ENCODE data around the gene CBFA2T2.

The CBFA2T2 gene

DNA sequence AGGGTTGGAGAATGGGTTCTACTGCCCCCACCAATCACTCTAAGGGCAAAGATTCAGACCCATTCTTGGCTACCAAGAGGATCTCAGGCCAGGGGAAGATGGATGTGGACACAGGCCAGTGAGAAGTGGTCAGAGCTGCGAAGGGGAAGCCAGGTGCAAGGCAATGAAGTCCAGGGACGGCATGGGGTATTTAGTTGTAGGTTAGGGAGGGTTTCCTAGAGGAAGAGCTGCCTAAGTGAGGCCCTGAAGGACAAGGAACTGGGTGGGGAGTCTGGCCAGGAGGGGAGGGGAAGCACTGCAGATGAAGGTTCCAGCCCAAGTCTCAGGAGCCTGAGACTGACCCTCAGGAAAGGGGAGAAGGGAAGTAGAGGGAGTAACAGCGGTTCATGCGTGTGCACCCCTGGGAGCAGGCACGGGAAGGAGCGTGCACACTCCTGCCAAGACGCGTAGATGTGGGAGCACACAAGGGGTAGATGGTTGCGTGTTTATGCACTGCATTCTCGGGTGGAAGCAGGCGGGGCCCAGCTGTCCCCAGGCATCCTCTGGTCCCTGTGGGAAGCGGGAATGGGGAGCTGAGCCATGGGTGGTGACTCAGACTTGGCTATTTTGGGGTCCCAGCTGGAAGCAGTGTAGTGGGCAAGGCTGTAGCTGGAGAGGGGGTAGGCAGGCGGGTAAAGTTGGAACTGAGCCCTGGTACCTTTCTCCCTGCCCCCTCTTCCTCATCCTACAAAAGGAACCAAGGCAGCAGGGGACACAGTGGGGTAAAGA is 180.2 kb downstream of the CBFA2T2 start:
- no peak for DNase-seq

GRCh38 chr20:33670715-33671499 is 181.0 kb downstream of the CBFA2T2 start:
- DNase-seq = no peak

- DNase-seq = no peak
Measured at GRCh38 chr20:33671573-33672288, 181.8 kb downstream of the CBFA2T2 start.

DNA sequence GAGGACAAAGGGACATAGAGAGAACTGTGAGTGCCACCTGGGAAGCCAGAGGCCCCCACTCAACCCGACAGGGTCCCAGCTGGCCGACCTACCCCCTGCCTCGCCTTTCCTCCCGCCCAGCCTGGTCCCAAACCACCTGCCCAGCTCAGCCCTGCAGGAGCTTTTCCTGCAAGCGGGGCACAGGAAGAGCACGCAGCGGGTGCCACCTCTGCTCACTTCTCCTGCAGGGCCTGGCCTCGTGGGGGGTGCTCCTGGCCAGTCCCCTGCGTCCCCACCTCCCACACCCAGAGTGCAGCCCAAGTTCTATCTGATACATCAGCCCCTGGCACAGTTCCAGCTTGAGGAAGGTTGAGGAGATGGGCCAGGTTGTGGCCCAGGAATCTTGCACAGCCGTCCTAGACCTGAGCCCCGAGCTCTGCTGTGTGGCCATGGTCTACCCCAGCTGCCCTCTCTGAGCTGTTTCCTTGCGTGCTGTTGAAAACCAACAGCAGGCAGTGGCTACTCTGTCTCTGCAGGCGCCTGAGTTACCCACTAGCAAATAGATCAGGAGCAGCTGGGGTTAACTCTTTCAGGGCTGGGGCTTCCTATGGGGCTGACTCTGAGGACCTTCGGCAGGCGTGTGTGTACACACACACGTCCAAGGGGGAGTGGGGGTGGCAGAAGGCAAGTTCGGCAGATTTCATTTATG is 182.7 kb downstream of the CBFA2T2 start:
- DNase-seq = no peak

- no peak for DNase-seq
Measured at GRCh38 chr20:33673114-33673409, 183.2 kb downstream of the CBFA2T2 start.

- DNase-seq = peak in 1 of 2 experiments; percentile 81
Measured at GRCh38 chr20:33673410-33674293, 183.8 kb downstream of the CBFA2T2 start.

- DNase-seq = peak; percentile 81 to 88
Measured at GRCh38 chr20:33674294-33675135, 184.6 kb downstream of the CBFA2T2 start, which contains the start of gene NECAB3. TSS of gene NECAB3 (minus strand) at chr20:33674428. CDS start at chr20:33674352, 76 bp downstream.

- DNase-seq = no peak
Measured at GRCh38 chr20:33675136-33675959, 185.5 kb downstream of the CBFA2T2 start.

GRCh38 chr20:33676121-33676520 is 186.2 kb downstream of the CBFA2T2 start:
- DNase-seq = no peak

DNA sequence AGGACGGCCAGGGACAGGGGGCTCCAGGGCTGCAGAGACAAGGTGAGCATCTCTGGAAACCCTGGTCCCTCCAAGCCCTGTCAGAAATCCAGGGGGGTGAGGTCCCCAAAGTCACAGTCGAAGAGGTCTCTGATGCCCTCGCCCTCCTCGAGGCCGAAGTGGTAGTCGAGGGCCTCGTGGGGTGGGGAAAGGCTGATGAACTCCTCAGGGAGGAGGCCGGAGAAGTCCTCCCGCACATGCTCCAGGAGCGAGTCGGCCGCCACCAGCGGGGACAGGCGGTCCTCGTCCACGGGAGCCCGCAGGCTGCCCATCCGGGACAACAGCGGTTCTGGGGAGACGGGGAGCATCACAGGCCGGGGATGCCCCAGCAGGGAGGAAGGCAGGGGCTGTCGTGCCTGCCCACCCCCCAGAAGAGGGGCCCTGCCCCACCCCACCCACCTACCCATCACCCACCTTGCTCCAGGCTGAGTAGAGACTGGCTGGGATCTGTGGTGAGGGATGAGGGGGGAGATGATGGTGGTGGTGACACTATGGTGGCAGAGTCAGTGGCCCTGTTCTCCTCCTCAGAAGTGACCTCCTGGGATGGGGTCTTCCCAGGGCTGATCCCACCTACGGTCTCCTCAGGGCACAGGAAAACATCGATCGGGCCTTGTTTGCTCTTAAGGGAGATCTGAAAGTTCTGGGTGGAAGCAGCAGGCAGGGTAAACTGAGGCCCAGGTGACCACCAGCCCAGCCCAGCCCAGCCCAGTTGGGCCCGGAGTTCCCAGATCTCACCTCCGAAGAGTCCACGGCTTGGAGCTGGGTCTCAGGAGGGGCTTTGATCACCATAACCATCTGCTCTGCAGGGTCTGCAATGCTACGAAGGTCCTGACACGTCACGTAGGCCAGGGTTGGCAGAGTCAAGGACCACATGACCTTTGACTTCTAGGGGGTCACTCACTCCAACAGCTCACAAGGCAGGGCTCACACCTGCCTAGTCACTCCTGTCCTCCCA is 187.1 kb downstream of the CBFA2T2 start:
- no peak for DNase-seq

DNA sequence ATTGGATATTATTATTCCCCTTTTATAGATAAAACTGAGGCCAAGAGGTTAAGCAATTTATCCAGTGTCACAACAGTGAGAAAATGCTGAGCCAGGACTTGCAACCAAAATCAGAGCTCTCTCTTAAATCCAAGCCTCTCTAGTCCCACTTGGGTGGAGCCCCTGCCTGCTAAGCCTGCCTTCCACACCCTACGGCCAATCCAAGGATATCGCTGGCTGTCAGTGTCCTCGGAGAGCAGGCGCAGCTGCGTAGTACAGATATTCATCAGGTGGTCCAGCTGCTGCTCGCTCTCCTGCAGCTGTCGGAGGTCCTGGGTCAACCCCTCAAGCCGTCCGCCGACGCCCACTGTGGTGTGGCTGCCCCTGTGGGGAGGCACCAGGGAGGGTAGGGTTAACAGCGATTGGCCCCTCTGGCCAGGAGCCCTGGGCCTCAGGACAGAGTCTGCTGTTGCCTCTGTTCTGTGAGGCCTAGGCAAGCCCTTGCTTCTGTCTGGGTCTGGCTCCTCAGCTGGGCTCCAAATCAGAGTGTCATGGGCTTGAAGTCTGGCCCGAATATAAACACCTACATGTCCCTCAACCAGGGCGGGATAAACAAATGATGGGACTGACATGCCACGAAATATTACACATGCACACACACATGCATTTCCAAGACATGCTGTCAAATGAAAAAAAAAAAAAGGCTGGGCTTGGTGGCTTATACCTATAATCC is 188.3 kb downstream of the CBFA2T2 start:
- DNase-seq = no peak

- no peak for DNase-seq
Measured at GRCh38 chr20:33679758-33680485, 190.0 kb downstream of the CBFA2T2 start.

- DNase-seq = no peak
Measured at GRCh38 chr20:33680686-33681085, 190.8 kb downstream of the CBFA2T2 start.

DNA sequence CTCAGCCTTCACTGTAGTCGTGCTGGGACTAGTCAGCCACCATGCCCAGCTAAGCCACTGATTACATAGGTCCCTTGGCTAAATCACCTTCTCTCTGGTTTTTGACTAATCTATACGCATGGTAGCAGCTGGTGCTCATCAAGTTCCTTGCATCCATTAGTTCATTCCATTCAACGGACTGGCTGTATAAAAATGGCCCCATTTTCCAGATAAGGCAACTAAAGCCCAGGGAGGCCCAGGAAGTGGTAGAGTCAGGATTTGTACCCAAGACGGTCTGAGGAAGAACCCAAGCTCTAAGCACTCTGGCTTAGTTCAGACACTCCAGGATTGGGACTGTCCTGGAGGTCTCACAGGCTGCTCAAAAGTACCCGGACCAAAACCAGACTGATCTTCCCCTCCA is 191.4 kb downstream of the CBFA2T2 start:
- DNase-seq = no peak

GRCh38 chr20:33681728-33682353 is 191.9 kb downstream of the CBFA2T2 start:
- no peak for DNase-seq

DNA sequence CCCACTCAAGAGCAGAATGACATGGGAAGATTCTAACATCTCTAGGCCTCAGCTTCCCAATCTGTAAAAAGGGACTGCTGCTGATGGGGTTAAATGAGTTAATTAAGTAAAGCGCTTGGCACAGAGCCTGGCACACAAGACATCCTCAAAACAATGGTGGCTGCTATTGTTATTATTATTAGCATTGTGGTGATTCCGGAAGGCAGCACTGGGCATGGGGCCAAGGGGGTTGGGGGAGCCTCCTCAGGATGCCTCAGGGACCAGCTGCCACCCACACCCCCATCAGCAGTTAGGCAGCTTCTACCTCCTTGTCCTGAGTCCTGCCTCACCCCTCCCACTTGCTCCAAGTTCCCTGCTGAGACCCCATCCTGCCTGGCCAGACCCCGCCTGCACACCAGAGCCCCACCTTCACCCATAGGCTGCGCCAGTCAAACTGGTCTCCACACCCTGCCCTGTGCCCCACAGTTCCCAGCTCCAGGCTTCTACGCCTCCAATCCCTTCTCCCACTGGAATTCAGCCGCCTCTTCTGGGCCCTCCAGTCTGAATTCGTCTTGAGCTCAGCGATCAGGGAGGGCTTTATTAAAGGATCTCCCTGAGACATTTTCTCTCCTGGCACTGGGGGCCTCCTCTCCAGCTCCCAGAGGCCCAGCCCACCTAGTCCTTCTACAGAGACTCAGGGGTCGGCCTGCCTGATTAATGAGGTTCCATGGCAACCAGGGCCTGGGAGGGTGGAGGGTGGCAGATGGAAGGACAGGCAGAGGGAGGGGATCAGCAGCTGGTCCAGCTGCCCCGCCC is 194.8 kb downstream of the CBFA2T2 start:
- DNase-seq = no peak

All from SW 1271 (cell line).